Neural progenitor cell (in vitro differentiated cells): Measurements from ENCODE around the gene TMEM244. TPM values are rescaled to one million over a fixed set of nuclear protein-coding genes. Genes with fewer than 3 reads are reported as not detected.

ENCODE experiments used
- DNase-seq: peaks from one replicate; pipeline ENCODE4 v3.0.0-alpha.2; 2016; ENCODE audit warnings: low spot score
- H2AFZ ChIP-seq: fragments of 200-600 bp; sonication (generic); replicated peaks from 2 replicates; pipeline ENCODE4 v1.6.1; 2016; ENCODE audit warnings: antibody characterized with exemption
- H3F3A ChIP-seq: fragments of 200-600 bp; sonication (generic); 2 replicates; pipeline ENCODE4 v1.6.1; 2016; ENCODE audit warnings: antibody characterized with exemption, low read depth
- H3K27ac ChIP-seq: fragments of 200-600 bp; sonication (generic); 2 replicates; pipeline ENCODE4 v1.5.1; 2016; ENCODE audit warnings: mild to moderate bottlenecking
- H3K27me3 ChIP-seq: fragments of 200-600 bp; sonication (generic); 2 replicates; pipeline ENCODE4 v1.6.1; 2016; ENCODE audit warnings: mild to moderate bottlenecking, moderate library complexity
- H3K36me3 ChIP-seq: fragments of 200-600 bp; sonication (generic); 2 replicates; pipeline ENCODE4 v1.5.1; 2016
- H3K4me1 ChIP-seq: fragments of 200-600 bp; sonication (generic); 2 replicates; pipeline ENCODE4 v1.6.1; 2016; ENCODE audit warnings: mixed run types
- H3K4me2 ChIP-seq: fragments of 200-600 bp; sonication (generic); 2 replicates; pipeline ENCODE4 v1.6.1; 2016
- H3K4me3 ChIP-seq: fragments of 200-600 bp; sonication (generic); 2 replicates; pipeline ENCODE4 v1.5.1; 2016
- H3K79me2 ChIP-seq: fragments of 200-600 bp; sonication (generic); 2 replicates; pipeline ENCODE4 v1.6.1; 2016; ENCODE audit warnings: low read depth
- H3K9ac ChIP-seq: fragments of 200-600 bp; sonication (generic); 2 replicates; pipeline ENCODE4 v1.6.1; 2016
- H3K9me3 ChIP-seq: fragments of 200-600 bp; sonication (generic); 2 replicates; pipeline ENCODE4 v1.5.1; 2016; ENCODE audit warnings: low read depth
- H4K20me1 ChIP-seq: fragments of 200-600 bp; sonication (generic); 2 replicates; pipeline ENCODE4 v1.6.1; 2016; ENCODE audit warnings: low read depth
- H3K27ac Mint-ChIP-seq: 3 replicates; pipeline ENCODE4 v1.8.0; 2021; ENCODE audit warnings: mixed read lengths
- H3K27me3 Mint-ChIP-seq: 2 replicates; pipeline ENCODE4 v1.8.0; 2022; ENCODE audit warnings: low read depth, mild to moderate bottlenecking, inconsistent platforms, moderate library complexity, mixed read lengths; ENCODE audit not compliant: insufficient read depth
- H3K36me3 Mint-ChIP-seq: 3 replicates; pipeline ENCODE4 v1.8.0; 2021; ENCODE audit warnings: mixed read lengths
- H3K4me1 Mint-ChIP-seq: 3 replicates; pipeline ENCODE4 v1.8.0; 2021; ENCODE audit warnings: mixed read lengths
- H3K4me3 Mint-ChIP-seq: 3 replicates; pipeline ENCODE4 v1.8.0; 2021; ENCODE audit warnings: mild to moderate bottlenecking, moderate library complexity, mixed read lengths
- H3K9me3 Mint-ChIP-seq: 3 replicates; pipeline ENCODE4 v1.8.0; 2020; ENCODE audit warnings: mixed read lengths
- EZH2 ChIP-seq: fragments of 200-600 bp; sonication (generic); IDR thresholded peaks from 2 replicates; pipeline ENCODE4 v1.6.1; 2017; ENCODE audit warnings: antibody characterized with exemption, mild to moderate bottlenecking, moderate library complexity
- EZH2phosphoT487 ChIP-seq: fragments of 200-600 bp; sonication (generic); IDR thresholded peaks from 2 replicates; pipeline ENCODE4 v1.6.1; 2017; ENCODE audit warnings: antibody characterized with exemption
- total RNA-seq: library from RNA; depleted of rRNA; stranded (reverse); fragments of >200 nt; gene quantifications from 2 replicates; pipeline ENCODE4 v1.2.3, GENCODE V29; 2015; ENCODE audit warnings: low replicate concordance
- TF ChIP-seq, protein P1 (sequence below): fragments of 200-600 bp; sonication (generic); IDR thresholded peaks from 2 replicates; pipeline ENCODE4 v1.5.1; 2017; ENCODE audit warnings: antibody characterized with exemption, mild to moderate bottlenecking

Gene TMEM244
- total RNA-seq, 1 donor from 2014 or later: not detected

DNA sequence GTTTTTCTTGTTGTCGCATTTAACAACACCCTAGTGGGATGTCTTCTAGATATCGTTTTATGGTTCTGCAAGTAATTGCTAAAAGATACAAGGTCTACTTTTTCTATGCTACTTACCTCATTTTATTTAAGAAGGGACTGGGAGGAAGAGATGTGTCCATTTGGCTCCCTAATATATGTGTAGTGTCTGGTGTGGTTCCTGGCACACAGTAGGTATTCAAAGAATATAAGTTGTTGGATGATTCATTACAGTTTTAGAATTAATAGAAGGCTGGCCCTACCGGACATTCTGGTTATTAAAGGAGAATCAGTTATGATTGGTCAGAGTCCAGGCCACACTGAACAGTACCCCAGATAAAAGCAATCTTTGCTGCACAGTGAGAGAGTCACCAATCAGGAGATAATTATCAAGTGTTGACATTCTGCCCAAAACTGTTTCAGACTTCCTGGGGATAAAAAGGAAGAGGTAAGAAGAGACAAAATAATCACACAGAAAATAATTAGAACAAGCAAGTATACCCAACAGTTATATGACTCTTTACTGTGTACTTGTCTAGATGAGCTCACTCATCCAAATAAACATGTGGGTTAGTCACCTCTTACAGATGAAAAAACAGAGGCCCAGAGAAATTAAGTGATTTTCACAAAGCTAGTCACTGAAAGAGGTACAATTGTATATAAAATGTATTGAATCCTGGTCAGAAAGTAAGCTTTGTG, 7.0 kb downstream of the TMEM244 start:
- H3K9ac ChIP-seq: no peak overlapping the region
- H3K36me3 Mint-ChIP-seq: no peaks in the 10 kb centered on the region

DNA sequence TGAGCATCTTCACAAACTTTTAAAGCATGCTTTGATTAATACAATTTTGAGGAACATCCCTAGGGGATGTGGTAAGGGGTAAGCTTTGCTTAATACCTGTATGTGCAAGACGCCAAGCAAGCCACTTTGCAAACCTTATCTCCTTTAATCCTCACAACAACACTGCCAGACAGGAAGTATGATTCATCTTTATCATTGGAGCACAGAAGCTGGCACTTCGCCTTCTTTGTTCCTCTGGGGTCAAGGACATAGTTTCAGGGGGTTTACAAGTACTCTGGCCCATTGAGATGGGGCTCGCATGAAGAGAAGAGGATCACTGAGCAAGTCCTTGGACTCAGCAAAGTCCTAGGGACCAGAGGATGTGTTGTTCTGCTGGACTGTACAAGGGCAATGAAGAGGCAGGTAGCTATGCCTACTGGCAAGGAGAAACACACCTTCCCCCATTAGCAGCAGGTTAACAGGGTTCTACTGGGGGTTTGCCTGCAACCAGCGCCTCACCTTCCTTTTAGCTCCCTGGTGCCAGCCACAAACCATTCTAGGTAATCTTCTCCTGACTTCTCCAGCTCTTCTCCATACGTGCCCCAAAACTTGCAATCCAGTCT, 8.8 kb downstream of the TMEM244 start:
- H3K4me3 Mint-ChIP-seq: no peak overlapping the region
- H3F3A ChIP-seq: no peaks in the 10 kb centered on the region
- H2AFZ ChIP-seq: no peak overlapping the region
- H3K4me1 ChIP-seq: no peaks in the 10 kb centered on the region
- no peaks in the 10 kb centered on the region for H3K27me3 ChIP-seq
- no peaks in the 10 kb centered on the region for H4K20me1 ChIP-seq
- H3K9me3 Mint-ChIP-seq: peaks cover 4% of the 10 kb centered on the region
- TF ChIP-seq EZH2phosphoT487 (no peak), EZH2 (no peak)
- TF ChIP-seq, protein P1, sequence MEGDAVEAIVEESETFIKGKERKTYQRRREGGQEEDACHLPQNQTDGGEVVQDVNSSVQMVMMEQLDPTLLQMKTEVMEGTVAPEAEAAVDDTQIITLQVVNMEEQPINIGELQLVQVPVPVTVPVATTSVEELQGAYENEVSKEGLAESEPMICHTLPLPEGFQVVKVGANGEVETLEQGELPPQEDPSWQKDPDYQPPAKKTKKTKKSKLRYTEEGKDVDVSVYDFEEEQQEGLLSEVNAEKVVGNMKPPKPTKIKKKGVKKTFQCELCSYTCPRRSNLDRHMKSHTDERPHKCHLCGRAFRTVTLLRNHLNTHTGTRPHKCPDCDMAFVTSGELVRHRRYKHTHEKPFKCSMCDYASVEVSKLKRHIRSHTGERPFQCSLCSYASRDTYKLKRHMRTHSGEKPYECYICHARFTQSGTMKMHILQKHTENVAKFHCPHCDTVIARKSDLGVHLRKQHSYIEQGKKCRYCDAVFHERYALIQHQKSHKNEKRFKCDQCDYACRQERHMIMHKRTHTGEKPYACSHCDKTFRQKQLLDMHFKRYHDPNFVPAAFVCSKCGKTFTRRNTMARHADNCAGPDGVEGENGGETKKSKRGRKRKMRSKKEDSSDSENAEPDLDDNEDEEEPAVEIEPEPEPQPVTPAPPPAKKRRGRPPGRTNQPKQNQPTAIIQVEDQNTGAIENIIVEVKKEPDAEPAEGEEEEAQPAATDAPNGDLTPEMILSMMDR: no peak
- no peak overlapping the region for H3K27ac ChIP-seq
- no peaks in the 10 kb centered on the region for H3K9me3 ChIP-seq
- no peaks in the 10 kb centered on the region for H3K4me1 Mint-ChIP-seq
- H3K36me3 Mint-ChIP-seq: no peaks in the 10 kb centered on the region
- no peaks in the 10 kb centered on the region for H3K79me2 ChIP-seq
- no peak overlapping the region for H3K27ac Mint-ChIP-seq
- H3K4me2 ChIP-seq: no peak overlapping the region
- H3K4me3 ChIP-seq: no peak overlapping the region
- no peaks in the 10 kb centered on the region for H3K36me3 ChIP-seq
- no peak overlapping the region for H3K9ac ChIP-seq
- no peak for DNase-seq
- no peaks in the 10 kb centered on the region for H3K27me3 Mint-ChIP-seq

More for the DNA sequence above, 7.0 kb downstream of the TMEM244 start:
- no peaks in the 10 kb centered on the region for H3K4me1 Mint-ChIP-seq
- Histone ChIP-seq H3K4me3 (no peak overlapping the region), H3K9me3 (no peaks in the 10 kb centered on the region), H2AFZ (no peak overlapping the region), H3K4me1 (no peaks in the 10 kb centered on the region), H3K36me3 (no peaks in the 10 kb centered on the region), H3K79me2 (no peaks in the 10 kb centered on the region), H3K27ac (no peak overlapping the region), H3K4me2 (no peak overlapping the region), H4K20me1 (no peaks in the 10 kb centered on the region), H3K27me3 (no peaks in the 10 kb centered on the region), H3F3A (no peaks in the 10 kb centered on the region)
- no peaks in the 10 kb centered on the region for H3K27me3 Mint-ChIP-seq
- H3K27ac Mint-ChIP-seq: no peak overlapping the region
- H3K9me3 Mint-ChIP-seq: peaks cover 2% of the 10 kb centered on the region
- TF ChIP-seq EZH2phosphoT487 (no peak), EZH2 (no peak)
- TF ChIP-seq, protein P1: no peak
- H3K4me3 Mint-ChIP-seq: no peak overlapping the region
- no peak for DNase-seq

DNA sequence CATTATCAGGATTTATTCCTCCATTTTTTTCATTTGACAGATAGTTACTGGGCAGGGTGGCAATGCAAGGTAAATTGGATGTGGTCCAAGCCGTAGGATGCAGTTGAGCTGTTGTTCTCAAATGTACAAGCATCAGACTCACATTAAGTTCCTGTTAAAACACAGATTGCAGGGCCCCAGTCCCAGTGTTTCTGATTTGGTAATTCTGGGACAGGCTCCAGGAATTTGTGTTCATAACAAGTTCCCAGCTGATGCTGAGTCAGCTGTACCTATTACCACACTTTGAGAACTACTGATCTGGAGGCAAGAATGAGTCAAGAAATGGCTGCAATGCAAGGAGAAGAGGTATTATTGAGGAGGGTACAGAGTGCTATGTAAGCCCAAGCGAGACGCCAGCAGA, 11.7 kb downstream of the TMEM244 start:
- TF ChIP-seq EZH2: no peak
- TF ChIP-seq EZH2phosphoT487: no peak
- TF ChIP-seq, protein P1: no peak
- Histone ChIP-seq H3K36me3 (no peaks in the 10 kb centered on the region), H3K4me1 (no peaks in the 10 kb centered on the region), H3K27me3 (no peaks in the 10 kb centered on the region), H3K27ac (no peak overlapping the region), H3F3A (no peaks in the 10 kb centered on the region), H3K9ac (no peak overlapping the region), H4K20me1 (no peaks in the 10 kb centered on the region), H3K4me2 (no peak overlapping the region), H2AFZ (no peak overlapping the region), H3K9me3 (no peaks in the 10 kb centered on the region), H3K79me2 (no peaks in the 10 kb centered on the region), H3K4me3 (no peak overlapping the region)
- Mint-ChIP-seq H3K27ac (no peak overlapping the region), H3K4me3 (no peak overlapping the region), H3K4me1 (no peaks in the 10 kb centered on the region), H3K36me3 (no peaks in the 10 kb centered on the region), H3K27me3 (no peaks in the 10 kb centered on the region), H3K9me3 (peaks cover 2% of the 10 kb centered on the region)
- DNase-seq: no peak
